ENCODE results near the gene DKK2.
A peak's percentile ranks its signal among the peaks of the same experiment; 100 is the strongest.

Gene DKK2

DNA sequence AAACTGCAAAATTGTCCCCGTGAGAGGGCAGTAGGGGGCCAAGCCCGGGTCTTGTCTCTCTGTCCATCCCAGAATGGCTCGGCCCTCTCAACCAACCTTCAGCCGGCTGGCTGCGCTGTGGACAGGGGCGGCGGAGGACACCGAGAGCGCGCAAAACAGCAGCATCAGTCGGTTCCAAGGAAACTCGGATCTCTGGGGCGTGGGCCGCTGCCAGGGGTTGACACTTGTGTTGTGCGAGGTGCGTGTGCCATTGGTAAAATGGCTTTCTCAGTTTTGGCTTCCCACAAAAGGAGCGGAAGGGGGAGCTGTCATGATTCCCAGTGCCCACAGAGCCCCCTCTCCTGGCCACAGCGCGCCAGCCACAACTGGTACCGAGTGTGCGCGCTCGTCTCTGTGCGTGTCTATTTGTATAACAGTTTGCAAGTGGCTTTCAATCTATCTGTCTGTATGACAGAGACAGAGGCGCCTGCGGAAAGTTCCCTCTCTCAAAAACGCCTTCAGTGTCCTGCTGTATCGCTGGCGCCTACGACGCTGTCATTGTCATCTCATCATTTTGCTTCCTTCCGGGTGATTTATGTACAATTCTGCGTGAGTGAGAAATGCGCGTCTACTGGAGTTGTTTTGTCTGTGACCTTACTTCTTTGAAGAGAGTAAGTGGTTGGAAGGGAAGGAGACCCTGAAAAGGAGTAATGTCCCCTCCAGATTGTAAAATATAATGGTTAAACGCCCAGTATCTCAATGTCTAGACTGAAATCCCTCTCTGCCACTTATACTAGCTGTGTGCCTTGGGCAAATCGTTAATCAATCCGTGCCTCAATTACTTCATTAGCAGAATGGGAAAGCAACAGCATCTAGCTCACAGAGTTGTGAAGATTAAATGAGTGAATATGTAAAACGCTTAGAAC, 1.8 kb downstream of the DKK2 start:
- Histone ChIP-seq H3K4me1 (peaks cover 0 to 14% (median 0%) of the 10 kb centered on the region in 10 experiments; a peak in 4 of 20 replicates), H3K9ac (no peak overlapping the region), H3K36me3 (no peaks in the 10 kb centered on the region), H3K4me2 (peak overlapping the region in 1 of 11 experiments; percentile 75; a peak in 2 of 22 replicates), H3K4me3 (no peak overlapping the region), H3K27ac (no peak overlapping the region), H4K20me1 (no peaks in the 10 kb centered on the region), H3K9me3 (replicated peaks in 1 of 11) (peaks cover 28 to 47% (median 36%) of the 10 kb centered on the region in 11 experiments), H3K27me3 (peaks cover 3 to 40% (median 37%) of the 10 kb centered on the region in 11 experiments; a peak in 20 of 22 replicates)
- no peak for TF ChIP-seq Cebpa-rat (IDR thresholded peaks at IDR 0.05)

DNA sequence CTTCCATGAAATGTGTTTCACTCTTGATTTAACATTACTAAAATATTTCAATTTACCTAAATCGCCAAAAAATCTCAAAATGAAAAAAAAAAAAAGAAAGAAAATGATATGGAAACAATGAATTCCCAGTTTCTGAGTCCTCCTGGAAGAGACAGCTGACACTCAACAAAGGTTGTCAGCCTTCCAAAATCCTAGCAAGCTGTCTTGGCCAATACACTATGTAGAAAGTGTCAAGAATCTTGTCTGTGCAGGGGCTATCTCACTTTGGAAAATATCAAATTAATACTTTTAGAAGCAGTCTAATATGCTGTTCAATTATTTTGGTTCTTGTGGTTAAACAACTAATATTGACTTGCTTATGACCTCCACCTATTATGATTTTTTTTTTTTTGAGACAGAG, 8.7 kb downstream of the DKK2 start:
- no peak overlapping the region for H3K9ac ChIP-seq
- TF ChIP-seq Cebpa-rat (IDR thresholded peaks at IDR 0.05), result no peak

DNA sequence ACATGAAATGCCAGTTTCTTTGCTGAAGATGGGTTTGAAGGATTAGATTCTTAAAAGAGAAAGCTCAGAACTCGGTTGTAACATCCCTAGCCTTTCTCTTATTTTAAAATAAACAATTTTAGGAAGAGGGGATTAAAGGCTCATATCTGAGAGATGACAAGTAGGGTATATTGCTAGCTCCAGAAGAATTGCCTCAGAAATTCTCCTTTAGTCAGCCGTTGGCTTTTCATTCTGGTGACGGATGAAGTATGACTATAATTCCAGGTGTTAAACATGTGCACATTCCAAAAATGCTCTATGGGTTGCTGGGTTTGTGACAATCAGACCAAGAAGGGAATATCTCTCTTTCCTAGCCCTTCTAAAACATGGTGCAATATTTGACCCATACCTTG, 17.8 kb downstream of the DKK2 start:
- no peak overlapping the region for H3K9ac ChIP-seq
- no peaks in the 10 kb centered on the region for H4K20me1 ChIP-seq
- H3K9me3 ChIP-seq (replicated peaks in 1 of 11), result no peaks in the 10 kb centered on the region
- H3K27me3 ChIP-seq, result no peaks in the 10 kb centered on the region
- no peak overlapping the region for H3K4me3 ChIP-seq
- H3K4me2 ChIP-seq, result no peak overlapping the region
- no peaks in the 10 kb centered on the region for H3K36me3 ChIP-seq
- no peak for TF ChIP-seq Cebpa-rat (IDR thresholded peaks at IDR 0.05)
- H3K27ac ChIP-seq, result no peak overlapping the region
- no peaks in the 10 kb centered on the region for H3K4me1 ChIP-seq

More for the DNA sequence above, 8.7 kb downstream of the DKK2 start:
- Histone ChIP-seq H3K4me2 (no peak overlapping the region), H3K27me3 (no peaks in the 10 kb centered on the region), H4K20me1 (no peaks in the 10 kb centered on the region), H3K9me3 (replicated peaks in 1 of 11) (peaks cover 0 to 13% (median 0%) of the 10 kb centered on the region in 11 experiments; a peak in 2 of 22 replicates), H3K4me1 (no peaks in the 10 kb centered on the region), H3K27ac (no peak overlapping the region), H3K4me3 (no peak overlapping the region), H3K36me3 (no peaks in the 10 kb centered on the region)

DNA sequence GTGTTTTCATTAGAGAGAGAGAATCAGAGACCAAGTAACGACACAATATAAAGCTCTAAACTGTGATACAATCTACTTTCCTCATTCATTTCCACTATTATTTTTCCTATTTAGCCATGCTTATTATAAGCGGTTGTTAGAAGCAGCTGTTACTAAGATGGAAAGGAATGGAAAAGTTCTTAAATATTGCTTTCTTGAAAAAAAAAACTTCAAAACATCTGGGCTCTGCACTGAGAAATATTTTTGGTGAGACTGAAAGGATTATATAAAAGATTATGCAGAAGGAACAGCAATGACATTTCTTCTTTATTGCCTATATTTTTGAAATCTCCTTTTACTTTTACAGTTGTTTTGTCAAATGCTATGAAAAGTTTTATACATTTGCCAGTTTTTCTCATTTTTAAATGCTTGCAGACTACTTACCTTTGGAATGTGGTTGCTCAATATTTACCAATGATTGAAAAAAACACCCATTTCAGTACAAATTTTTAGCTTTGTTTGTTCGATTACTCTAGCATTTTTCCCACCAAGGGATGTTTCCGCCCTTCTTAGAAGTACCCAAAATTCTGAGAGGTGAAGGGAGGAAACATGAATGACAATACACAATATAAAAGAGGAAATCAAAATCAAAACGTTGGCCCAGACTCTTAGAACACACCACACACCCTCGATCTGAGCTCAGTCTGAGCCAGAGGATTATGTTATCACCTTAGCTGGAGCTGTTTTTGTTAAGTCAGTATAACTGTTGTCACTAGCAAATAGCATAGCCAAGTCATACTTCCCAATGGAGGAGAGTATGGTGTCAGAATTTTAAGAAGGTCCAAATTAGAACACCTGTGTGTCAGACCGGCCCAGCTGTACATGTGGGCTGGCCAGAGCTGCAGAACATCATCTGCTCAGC, 18.4 kb downstream of the DKK2 start:
- Histone ChIP-seq H3K9ac (no peak overlapping the region), H3K27me3 (no peaks in the 10 kb centered on the region), H3K4me2 (no peak overlapping the region), H3K4me1 (no peaks in the 10 kb centered on the region), H3K9me3 (replicated peaks in 1 of 11) (no peaks in the 10 kb centered on the region), H3K27ac (no peak overlapping the region), H3K36me3 (no peaks in the 10 kb centered on the region), H4K20me1 (no peaks in the 10 kb centered on the region), H3K4me3 (no peak overlapping the region)
- TF ChIP-seq Cebpa-rat (IDR thresholded peaks at IDR 0.05), result no peak

DNA sequence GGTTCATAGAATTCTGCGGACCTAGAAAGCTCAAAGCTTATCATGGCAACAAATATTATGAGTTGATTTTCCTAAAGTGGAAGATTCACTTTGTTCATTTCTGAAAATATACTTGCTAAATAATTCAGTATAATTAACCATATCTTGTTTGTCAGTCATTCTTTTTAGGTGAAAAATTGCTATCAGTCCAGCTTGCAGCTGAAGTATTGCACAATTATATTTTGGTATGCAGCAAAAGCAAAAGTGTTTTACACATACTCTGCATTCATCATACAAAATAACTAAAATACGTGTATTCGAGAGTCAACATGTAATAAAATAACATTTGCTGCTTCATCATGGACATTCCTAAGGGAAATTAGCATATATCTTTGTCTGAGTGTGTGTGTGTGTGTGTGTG, 24.8 kb downstream of the DKK2 start:
- Histone ChIP-seq H3K4me2 (no peak overlapping the region), H3K27ac (no peak overlapping the region), H3K27me3 (no peaks in the 10 kb centered on the region), H4K20me1 (no peaks in the 10 kb centered on the region), H3K9ac (no peak overlapping the region), H3K4me3 (no peak overlapping the region), H3K9me3 (replicated peaks in 1 of 11) (no peaks in the 10 kb centered on the region), H3K4me1 (peaks cover 0 to 2% (median 0%) of the 10 kb centered on the region in 10 experiments; a peak in 4 of 20 replicates), H3K36me3 (no peaks in the 10 kb centered on the region)
- 0 out of 22 replicates have a peak, but pooled peaks of 1 of the 11 experiments have one; percentile 38 for TF ChIP-seq Cebpa-rat (IDR thresholded peaks at IDR 0.05)

DNA sequence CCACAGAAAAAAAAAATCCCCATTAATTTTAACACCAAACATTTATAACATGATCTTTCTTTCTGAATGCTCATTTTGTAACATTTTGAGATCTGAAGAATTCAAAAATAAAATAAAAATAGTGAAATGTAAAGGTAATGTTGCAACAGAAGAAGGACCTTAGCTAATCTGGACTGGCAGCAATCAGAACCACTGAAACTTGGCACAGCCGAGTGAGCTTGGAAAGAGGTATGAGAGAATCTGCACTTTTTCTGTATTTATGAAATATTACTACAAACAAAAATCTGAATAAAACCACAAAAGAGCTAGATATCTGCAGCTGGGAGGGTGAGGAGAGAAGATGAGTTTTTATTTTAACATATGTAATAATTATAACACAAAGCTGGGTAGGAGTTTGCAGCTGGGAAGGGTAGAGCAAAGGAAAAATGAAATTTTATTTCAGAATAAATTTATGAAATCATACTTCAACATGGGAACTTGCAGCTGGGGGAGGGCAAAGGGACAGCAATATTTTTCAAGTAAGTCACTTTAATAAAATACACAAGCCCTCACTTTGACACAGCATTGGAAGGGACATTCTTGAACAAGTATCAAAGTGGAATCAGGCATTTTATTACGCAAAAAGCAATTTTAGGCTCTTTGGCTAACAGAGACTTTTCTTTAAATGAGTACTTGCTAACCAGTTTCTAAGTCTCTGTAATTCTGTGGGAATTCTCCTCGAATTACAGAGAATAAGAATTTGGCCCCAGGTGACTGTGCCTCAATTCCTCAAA, 26.7 kb downstream of the DKK2 start:
- Histone ChIP-seq H3K9me3 (replicated peaks in 1 of 11) (no peaks in the 10 kb centered on the region), H3K36me3 (no peaks in the 10 kb centered on the region), H3K27ac (no peak overlapping the region), H3K4me1 (peaks cover 0 to 8% (median 0%) of the 10 kb centered on the region in 10 experiments; a peak in 4 of 20 replicates), H4K20me1 (no peaks in the 10 kb centered on the region), H3K4me2 (no peak overlapping the region), H3K4me3 (no peak overlapping the region), H3K27me3 (no peaks in the 10 kb centered on the region), H3K9ac (no peak overlapping the region)
- TF ChIP-seq Cebpa-rat (IDR thresholded peaks at IDR 0.05), result no peak

DNA sequence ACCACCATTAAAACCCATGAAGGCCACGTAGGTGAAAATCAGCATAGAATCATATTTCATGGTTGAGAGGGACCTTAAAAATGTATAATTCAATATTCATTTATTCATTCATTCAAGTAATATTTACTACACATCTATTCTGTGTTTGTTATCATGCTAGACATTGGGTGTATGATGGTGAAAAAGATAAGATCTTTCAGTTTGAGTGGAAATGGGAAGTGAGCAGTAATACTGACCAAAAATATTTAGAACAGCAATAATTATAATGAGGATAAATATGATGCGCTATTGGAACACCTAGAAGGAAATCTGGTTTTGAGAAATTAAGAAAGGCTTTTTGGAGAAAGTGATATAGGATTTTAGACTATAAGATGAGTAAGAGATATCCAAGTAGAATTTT, 28.0 kb downstream of the DKK2 start:
- Histone ChIP-seq H3K36me3 (no peaks in the 10 kb centered on the region), H3K27ac (no peak overlapping the region), H3K27me3 (no peaks in the 10 kb centered on the region), H3K4me1 (peaks cover 0 to 12% (median 5%) of the 10 kb centered on the region in 10 experiments; a peak in 10 of 20 replicates), H4K20me1 (no peaks in the 10 kb centered on the region), H3K9ac (no peak overlapping the region), H3K4me3 (no peak overlapping the region), H3K4me2 (no peak overlapping the region), H3K9me3 (replicated peaks in 1 of 11) (no peaks in the 10 kb centered on the region)
- no peak for TF ChIP-seq Cebpa-rat (IDR thresholded peaks at IDR 0.05)

DNA sequence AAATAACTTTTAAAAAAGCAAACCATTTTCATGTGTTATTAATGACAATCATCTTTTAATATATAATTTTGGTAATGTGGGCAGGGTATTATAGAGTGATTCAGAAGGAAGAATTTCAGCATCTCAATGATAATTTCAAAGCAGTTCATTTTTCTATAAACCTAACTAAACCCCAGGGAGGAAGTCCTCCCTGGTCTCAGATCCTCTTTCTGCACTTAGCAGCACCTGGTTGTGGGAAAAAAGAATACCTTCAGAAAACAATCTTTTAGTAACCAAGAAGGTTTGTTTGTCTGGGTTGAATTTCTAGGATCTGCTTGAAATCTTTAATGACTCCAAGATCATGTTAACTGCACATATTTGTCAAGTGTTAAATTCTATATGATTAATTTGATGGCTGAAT, 29.9 kb downstream of the DKK2 start:
- H3K4me3 ChIP-seq, result no peak overlapping the region
- peaks cover 0 to 23% (median 7%) of the 10 kb centered on the region in 10 experiments; a peak in 10 of 20 replicates for H3K4me1 ChIP-seq
- no peaks in the 10 kb centered on the region for H3K27me3 ChIP-seq
- H3K9me3 ChIP-seq (replicated peaks in 1 of 11), result no peaks in the 10 kb centered on the region
- H3K4me2 ChIP-seq, result no peak overlapping the region; a peak in 2 of 22 replicates
- no peaks in the 10 kb centered on the region for H3K36me3 ChIP-seq
- no peak overlapping the region for H3K9ac ChIP-seq
- TF ChIP-seq Cebpa-rat (IDR thresholded peaks at IDR 0.05), result no peak
- no peaks in the 10 kb centered on the region for H4K20me1 ChIP-seq
- H3K27ac ChIP-seq, result no peak overlapping the region
